Measurements from ENCODE around the gene PLEKHM3.

DNA sequence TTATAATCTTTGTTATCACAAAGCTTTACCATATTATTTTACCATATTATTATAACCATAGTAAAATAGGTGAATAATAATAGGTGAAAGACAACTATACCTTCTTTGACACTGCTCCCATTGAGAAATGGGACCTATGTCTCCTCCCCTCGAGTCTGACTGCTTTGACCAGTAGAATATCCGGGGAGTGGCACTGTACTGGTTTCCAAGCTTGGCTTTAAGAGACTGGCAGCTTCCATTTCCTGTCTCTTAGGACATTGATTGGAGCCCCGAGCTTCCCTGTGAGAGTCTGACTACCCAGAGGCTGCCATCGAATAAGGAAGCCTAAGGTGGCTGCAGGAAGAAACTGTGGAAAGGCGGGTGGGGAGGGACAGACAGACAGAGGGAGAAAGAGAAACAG, 40.1 kb upstream of the PLEKHM3 start:
- TF ChIP-seq, protein P1, sequence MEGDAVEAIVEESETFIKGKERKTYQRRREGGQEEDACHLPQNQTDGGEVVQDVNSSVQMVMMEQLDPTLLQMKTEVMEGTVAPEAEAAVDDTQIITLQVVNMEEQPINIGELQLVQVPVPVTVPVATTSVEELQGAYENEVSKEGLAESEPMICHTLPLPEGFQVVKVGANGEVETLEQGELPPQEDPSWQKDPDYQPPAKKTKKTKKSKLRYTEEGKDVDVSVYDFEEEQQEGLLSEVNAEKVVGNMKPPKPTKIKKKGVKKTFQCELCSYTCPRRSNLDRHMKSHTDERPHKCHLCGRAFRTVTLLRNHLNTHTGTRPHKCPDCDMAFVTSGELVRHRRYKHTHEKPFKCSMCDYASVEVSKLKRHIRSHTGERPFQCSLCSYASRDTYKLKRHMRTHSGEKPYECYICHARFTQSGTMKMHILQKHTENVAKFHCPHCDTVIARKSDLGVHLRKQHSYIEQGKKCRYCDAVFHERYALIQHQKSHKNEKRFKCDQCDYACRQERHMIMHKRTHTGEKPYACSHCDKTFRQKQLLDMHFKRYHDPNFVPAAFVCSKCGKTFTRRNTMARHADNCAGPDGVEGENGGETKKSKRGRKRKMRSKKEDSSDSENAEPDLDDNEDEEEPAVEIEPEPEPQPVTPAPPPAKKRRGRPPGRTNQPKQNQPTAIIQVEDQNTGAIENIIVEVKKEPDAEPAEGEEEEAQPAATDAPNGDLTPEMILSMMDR (IDR thresholded peaks at IDR 0.05): no peak
- TF ChIP-seq POLR2A (IDR thresholded peaks at IDR 0.05): no peak
- TF ChIP-seq POLR2AphosphoS5 (IDR thresholded peaks at IDR 0.05): no peak
